Duodenal mucosa (tissue), 2 donors: ENCODE data around the gene MEPCE.

Experiments
- H3K27ac ChIP-seq: one replicate; pipeline ENCODE4 v1.7.0; 2013; ENCODE audit warnings: low read depth, low read length
- H3K27me3 ChIP-seq, 2 donors: one replicate each; pipeline ENCODE4 v1.7.0; 2013; ENCODE audit warnings: low read length in 2 of 2, control low read depth in 1 of 2; ENCODE audit not compliant: insufficient read depth in 2 of 2, control insufficient read depth in 1 of 2
- H3K36me3 ChIP-seq, 2 donors: one replicate each; pipeline ENCODE4 v1.7.0; 2013; ENCODE audit warnings: low read length in 2 of 2, control low read depth in 1 of 2; ENCODE audit not compliant: insufficient read depth in 2 of 2, control insufficient read depth in 1 of 2
- H3K4me1 ChIP-seq, 2 donors: one replicate each; pipeline ENCODE4 v1.7.0; 2013; ENCODE audit warnings: low read length in 2 of 2, control low read depth in 1 of 2; ENCODE audit not compliant: insufficient read depth in 2 of 2, control insufficient read depth in 1 of 2
- H3K4me3 ChIP-seq, 2 donors: one replicate each; pipeline ENCODE4 v1.7.0; 2013; ENCODE audit warnings: low read length in 2 of 2, low read depth in 1 of 2
- H3K9ac ChIP-seq, 2 donors: one replicate each; pipeline ENCODE4 v1.7.0; 2013; ENCODE audit warnings: low read length in 2 of 2, low read depth in 1 of 2
- H3K9me3 ChIP-seq, 2 donors: one replicate each; pipeline ENCODE4 v1.7.0; 2013; ENCODE audit warnings: low read length in 2 of 2, control low read depth in 1 of 2; ENCODE audit not compliant: control insufficient read depth in 1 of 2

The MEPCE gene

DNA sequence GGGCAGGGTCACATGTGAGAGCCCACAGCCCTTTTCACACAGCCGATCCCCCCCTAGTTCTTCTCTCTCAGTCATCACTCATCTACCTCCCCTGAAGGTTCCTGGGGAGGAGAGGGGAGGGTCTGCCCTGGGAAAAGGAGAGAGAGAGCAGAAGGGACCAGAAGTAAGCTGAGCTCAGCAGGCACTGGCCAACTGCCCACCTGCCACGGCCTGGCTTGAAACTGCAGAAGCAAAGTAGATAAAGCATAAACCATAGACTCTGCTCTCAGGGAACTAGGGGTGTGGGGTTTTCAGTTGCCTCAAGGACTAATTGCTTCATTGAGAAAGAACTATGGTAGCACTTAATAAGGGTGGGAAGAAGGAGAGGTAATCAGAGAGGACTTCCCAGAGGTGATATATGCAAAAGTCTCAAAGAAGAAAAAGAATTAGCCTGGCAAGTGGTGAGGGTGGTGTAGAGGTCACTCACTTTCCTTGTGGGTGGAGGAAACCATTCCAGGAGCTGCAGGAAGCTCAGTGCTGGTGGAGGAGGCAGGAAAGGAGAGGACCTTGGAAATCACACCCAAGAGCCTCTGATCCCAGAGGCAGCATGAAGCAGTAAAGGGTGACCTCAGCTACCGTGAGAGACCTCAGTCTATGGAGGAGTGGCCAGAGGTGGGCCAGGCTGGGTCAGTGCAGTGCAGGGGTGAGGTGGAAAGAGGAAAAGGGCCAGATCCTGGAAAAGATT lies 39.2 kb upstream of the MEPCE start:
- H3K27ac ChIP-seq, result no peak overlapping the region
- no peaks in the 10 kb centered on the region for H3K9me3 ChIP-seq

DNA sequence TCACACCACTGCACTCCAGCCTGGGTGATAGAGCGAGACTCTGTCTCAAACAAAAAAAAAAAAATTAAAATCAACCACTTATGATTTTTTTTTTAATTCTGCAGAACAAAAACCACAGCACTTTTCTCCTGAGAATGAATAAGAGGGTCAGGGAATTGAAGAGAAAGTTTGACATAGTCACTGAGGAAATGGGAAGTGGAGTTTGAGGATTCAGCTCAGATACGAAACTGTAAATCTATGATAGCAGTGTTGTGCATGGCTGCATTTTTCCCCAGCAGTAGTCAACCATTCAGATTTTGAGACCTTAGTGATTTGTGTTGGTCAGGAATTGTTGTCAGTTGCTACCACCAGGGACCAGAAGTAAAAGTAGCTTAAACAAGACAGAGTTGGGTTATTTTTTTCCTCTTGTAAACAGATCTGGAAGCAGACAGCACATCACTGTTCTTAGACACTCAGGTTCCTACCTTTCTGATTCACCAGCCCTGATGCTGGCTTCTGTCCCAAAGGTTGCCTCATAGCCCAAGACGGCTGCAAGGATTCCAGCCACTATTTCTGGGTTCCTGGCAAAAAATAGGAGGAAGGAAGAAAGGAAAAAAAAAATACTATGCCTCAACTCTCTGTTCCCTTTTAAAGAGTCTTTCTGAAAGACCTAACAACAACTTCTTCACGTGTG lies 36.3 kb upstream of the MEPCE start:
- Histone ChIP-seq H3K27ac (no peak overlapping the region), H3K4me1 (peaks cover 4% of the 10 kb centered on the region in 2 donors)

More for the DNA sequence above, 39.2 kb upstream of the MEPCE start:
- peaks cover 4 to 5% of the 10 kb centered on the region in 2 donors for H3K27me3 ChIP-seq
- H3K9ac ChIP-seq, result no peak overlapping the region
- no peaks in the 10 kb centered on the region for H3K36me3 ChIP-seq
- H3K4me1 ChIP-seq, result no peaks in the 10 kb centered on the region
- H3K4me3 ChIP-seq, result no peak overlapping the region

DNA sequence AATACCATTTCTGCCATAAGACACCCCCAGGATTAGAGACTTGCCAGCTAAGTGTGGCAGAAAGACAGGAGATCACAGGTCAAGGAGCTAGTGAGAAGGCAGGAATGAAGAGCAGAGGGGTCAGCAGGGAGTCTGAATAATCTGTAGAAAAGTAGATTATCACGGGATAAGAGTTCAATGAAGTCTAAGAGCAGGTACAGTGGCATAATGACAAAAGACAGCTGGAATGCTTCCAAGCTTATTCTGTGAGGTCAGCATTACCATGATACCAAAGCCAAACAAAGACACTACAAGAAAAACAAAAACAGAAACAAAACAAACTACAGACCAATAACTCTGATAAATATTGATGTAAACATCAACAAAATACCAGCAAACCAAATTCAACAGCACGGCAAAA lies 35.6 kb upstream of the MEPCE start:
- Histone ChIP-seq H3K9me3 (no peaks in the 10 kb centered on the region), H3K4me3 (no peak overlapping the region), H3K27ac (no peak overlapping the region), H3K27me3 (peaks cover 4 to 5% of the 10 kb centered on the region in 2 donors), H3K36me3 (no peaks in the 10 kb centered on the region), H3K9ac (no peak overlapping the region), H3K4me1 (peaks cover 4% of the 10 kb centered on the region in 2 donors)

More for the DNA sequence above, 36.3 kb upstream of the MEPCE start:
- Histone ChIP-seq H3K27me3 (peaks cover 4 to 5% of the 10 kb centered on the region in 2 donors), H3K4me3 (no peak overlapping the region), H3K9ac (no peak overlapping the region), H3K9me3 (no peaks in the 10 kb centered on the region), H3K36me3 (no peaks in the 10 kb centered on the region)

DNA sequence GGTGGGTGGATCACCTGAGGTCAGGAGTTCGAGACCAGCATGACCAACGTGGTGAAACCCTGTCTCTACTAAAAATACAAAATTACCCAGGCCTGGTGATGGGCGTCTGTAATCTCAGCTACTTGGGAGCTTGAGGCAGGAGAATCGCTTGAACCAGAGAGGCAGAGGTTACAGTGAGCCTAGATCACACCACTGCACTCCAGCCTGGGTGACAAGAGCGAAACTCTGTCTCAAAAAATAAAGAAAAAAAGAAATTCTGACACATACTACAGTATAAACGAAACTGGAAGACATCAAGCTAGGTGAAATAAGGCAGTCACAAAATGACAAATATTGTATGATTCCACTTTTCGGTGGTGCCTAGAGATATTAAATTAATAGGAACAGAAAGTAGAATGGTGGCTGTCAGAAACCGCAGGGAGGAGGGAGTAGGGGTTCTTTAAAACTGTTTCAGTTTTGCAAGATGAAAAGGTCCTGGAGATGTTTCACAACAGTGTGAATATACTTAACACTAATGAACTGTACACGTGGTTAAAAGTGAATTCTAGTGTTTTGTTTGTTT lies 33.1 kb upstream of the MEPCE start:
- Histone ChIP-seq H3K4me3 (no peak overlapping the region), H3K36me3 (no peaks in the 10 kb centered on the region), H3K9ac (no peak overlapping the region), H3K27ac (no peak overlapping the region), H3K27me3 (peaks cover 4 to 5% of the 10 kb centered on the region in 2 donors), H3K4me1 (peaks cover 4% of the 10 kb centered on the region in 2 donors), H3K9me3 (no peaks in the 10 kb centered on the region)

DNA sequence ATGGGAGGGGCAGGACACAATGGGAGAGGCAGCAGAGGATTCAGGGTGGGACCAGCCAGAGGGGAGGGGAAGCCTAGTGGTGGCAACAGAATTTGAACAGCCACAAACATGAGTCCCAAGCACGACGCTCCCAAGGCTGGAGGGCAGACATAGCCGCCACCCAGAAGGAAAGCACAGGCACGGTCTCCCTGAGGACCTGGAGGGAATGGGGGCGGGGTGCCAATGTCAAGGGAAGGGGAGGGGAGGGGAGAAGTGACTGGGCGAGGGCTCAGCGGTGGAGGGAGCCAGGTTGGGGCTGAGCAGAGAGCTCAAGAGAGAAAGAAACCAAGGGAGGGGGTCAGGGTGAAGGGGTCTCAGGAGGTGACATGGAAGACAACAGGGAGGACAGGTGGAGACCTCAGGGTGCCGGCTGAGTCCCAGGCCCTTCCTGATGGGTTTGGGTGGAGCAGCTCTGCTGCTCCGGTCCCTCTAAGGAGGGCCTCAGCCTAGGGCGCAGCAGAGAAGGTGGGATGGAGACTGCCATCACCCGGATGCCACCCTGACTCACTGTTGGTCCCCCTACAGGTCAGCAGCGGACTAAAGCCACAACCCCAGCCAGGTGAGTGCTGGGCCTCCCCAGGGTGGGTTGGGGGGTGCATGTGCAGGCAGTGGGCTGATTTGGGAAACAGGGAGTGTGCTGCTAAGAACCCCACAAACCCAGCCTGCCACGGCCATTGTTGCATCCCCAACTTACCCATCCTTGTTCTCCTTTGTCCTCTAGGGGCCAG lies 32.1 kb upstream of the MEPCE start:
- Histone ChIP-seq H3K9ac (no peak overlapping the region), H3K36me3 (no peaks in the 10 kb centered on the region), H3K27me3 (peaks cover under 1 to 5% of the 10 kb centered on the region in 2 donors), H3K9me3 (no peaks in the 10 kb centered on the region), H3K4me1 (peaks cover 4% of the 10 kb centered on the region in 2 donors), H3K27ac (no peak overlapping the region), H3K4me3 (no peak overlapping the region)

DNA sequence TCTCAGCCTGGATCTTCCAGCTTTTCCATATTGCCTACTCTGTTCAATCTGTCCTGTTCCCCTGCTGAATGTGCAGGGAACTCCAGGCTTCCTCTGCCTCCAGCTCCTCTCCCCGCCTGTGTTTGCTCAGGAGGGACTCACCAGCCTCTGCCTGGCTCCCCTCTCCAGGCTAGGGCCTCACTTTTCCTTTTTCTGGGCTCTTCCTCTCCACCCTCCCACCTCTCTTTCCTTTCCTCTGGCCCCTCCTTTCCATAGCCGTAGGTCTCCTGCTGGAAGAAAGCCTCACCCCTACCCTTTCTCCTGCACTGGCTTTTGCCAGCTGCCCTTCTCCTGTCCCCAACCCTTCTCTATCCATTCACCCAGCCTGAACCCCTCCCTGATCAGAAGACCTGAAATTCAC lies 31.4 kb upstream of the MEPCE start:
- Histone ChIP-seq H3K4me3 (no peak overlapping the region), H3K9ac (no peak overlapping the region), H3K4me1 (peaks cover 4% of the 10 kb centered on the region in 2 donors), H3K36me3 (no peaks in the 10 kb centered on the region), H3K27ac (no peak overlapping the region), H3K9me3 (no peaks in the 10 kb centered on the region), H3K27me3 (peaks cover 0 to 5% of the 10 kb centered on the region in 2 donors)

DNA sequence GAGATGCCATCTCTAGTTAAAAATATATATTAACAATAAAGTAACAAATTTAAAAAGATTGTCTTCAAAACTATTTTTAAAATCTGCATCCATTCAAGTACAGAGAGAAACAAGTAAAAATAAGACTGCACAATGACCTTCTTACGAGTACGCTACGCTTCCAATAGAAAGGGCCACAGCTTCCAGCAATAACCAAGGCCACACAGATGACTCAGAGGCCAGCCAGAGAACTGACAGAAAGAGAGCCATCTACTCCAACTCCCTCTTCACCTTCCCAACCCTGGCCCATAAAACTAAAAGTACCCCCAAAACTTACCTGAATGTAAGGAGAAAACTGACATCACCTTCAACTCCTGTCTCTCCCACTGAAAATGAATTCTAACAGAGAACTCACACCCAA lies 29.6 kb upstream of the MEPCE start:
- peaks cover 4% of the 10 kb centered on the region in 2 donors for H3K4me1 ChIP-seq
- H3K9ac ChIP-seq, result no peak overlapping the region
- H3K27me3 ChIP-seq, result no peaks in the 10 kb centered on the region
- H3K27ac ChIP-seq, result no peak overlapping the region
- no peak overlapping the region for H3K4me3 ChIP-seq
- H3K9me3 ChIP-seq, result no peaks in the 10 kb centered on the region
- H3K36me3 ChIP-seq, result no peaks in the 10 kb centered on the region

DNA sequence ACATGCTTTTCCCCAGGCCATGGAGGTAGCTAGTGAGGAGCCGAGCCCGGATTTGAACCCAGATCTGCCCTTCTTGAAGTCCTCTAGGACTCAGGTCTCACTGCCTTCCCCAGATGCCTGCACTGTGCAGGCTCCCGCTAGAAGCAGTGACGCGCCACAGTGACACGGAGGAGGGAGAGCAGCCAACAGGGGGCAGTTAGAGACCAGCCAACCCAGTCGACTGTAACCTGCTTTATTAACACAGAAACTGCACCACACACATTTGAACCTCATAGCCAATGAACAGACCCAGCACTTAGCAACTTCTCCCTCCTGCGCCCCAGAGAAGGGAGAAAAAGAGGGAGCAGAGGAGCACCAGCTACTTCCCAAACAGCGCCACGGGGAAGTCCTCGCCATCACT lies 29.0 kb upstream of the MEPCE start:
- Histone ChIP-seq H3K4me1 (peaks cover 4% of the 10 kb centered on the region in 2 donors), H3K9ac (no peak overlapping the region), H3K27me3 (no peaks in the 10 kb centered on the region), H3K4me3 (no peak overlapping the region), H3K27ac (no peak overlapping the region), H3K9me3 (no peaks in the 10 kb centered on the region), H3K36me3 (no peaks in the 10 kb centered on the region)

DNA sequence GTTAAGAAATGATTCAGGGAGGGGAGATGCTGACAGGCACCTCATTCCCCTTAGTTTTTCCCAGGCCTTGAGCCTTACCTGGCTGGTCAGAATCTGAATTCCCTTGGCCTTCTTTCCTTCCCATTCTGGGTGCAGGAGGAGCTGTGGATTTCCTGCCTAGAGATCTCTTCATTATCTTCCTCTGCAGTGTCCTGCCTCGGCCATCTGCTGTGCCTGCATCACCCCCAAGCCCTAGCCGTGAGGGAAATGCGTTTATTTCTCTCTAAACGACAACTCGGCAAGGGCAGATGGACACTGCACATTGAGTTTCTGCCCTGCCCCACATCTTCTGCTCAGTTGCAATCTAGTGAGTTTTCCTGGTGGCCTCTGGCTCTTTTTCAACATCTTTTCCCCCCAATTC lies 27.8 kb upstream of the MEPCE start:
- H3K9ac ChIP-seq, result no peak overlapping the region
- no peak overlapping the region for H3K27ac ChIP-seq
- H3K9me3 ChIP-seq, result no peaks in the 10 kb centered on the region
- H3K36me3 ChIP-seq, result no peaks in the 10 kb centered on the region
- no peak overlapping the region for H3K4me3 ChIP-seq
- no peaks in the 10 kb centered on the region for H3K27me3 ChIP-seq
- H3K4me1 ChIP-seq, result peaks cover 4% of the 10 kb centered on the region in 2 donors

DNA sequence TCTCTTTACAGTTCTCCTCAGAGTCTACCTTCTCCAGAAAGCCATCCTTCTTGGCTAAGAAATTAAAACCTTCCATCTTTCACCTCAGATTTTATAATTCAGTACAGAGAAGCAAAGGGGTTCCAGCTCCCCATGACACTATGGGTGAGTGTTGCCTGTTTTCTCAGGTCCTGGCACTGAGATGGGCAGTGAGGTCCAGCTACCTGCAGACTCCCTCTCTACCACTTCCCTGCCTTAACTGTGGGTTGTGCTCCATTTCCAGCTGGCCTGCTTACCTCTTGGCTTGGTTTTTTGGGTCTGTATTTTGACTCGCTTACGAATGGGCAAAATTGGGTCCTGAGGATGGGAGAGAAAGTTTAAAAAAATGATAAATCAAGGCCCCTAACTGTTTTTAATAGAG lies 27.4 kb upstream of the MEPCE start:
- Histone ChIP-seq H3K9ac (no peak overlapping the region), H3K4me1 (peaks cover under 1% of the 10 kb centered on the region in 2 donors), H3K36me3 (no peaks in the 10 kb centered on the region), H3K4me3 (no peak overlapping the region), H3K27me3 (no peaks in the 10 kb centered on the region), H3K9me3 (no peaks in the 10 kb centered on the region), H3K27ac (no peak overlapping the region)
